HG02642 (cell line): ENCODE data around the gene ACKR4.
"Not testable (repeated sequence)": the region's sequence is repeated elsewhere in the genome, so short reads cannot be mapped to it uniquely, and the experiment has no call there.

Experiments
- ATAC-seq: cut with Tn5 transposase; IDR thresholded peaks from one replicate; pipeline ENCODE4 v1.9.1; 2021; ENCODE audit warnings: mild to moderate bottlenecking; ENCODE audit not compliant: unreplicated experiment, poor library complexity

ACKR4 gene

GRCh38 chr3:132596816-132597433 lies at the start of gene ACKR4:
Gene ACKR4, plus strand, starts transcription at chr3:132597270. Its CDS starts 3,128 bp downstream, at chr3:132600398.
- ATAC-seq, result no peak

- ATAC-seq, result no peak
Measured at GRCh38 chr3:132549169-132549568, 47.9 kb upstream of the ACKR4 start.

- ATAC-seq, result peak; percentile 74
Measured at GRCh38 chr3:132549890-132550578, 47.0 kb upstream of the ACKR4 start.

- no peak for ATAC-seq
Measured at GRCh38 chr3:132550579-132551305, 46.3 kb upstream of the ACKR4 start.

- no peak for ATAC-seq
Measured at GRCh38 chr3:132553826-132554225, 43.2 kb upstream of the ACKR4 start.

- no peak for ATAC-seq
Measured at GRCh38 chr3:132554437-132554836, 42.6 kb upstream of the ACKR4 start.

GRCh38 chr3:132555306-132556035 lies 41.6 kb upstream of the ACKR4 start:
- ATAC-seq, result no peak

- ATAC-seq, result not testable (repeated sequence)
Measured at GRCh38 chr3:132556036-132556386, 41.1 kb upstream of the ACKR4 start.

GRCh38 chr3:132556508-132557159 lies 40.4 kb upstream of the ACKR4 start:
- ATAC-seq, result no peak

- no peak for ATAC-seq
Measured at GRCh38 chr3:132561003-132561402, 36.1 kb upstream of the ACKR4 start.

- ATAC-seq, result no peak
Measured at GRCh38 chr3:132563420-132564069, 33.5 kb upstream of the ACKR4 start.

GRCh38 chr3:132564070-132564465 lies 33.0 kb upstream of the ACKR4 start:
- ATAC-seq, result no peak

GRCh38 chr3:132568422-132568821 lies 28.6 kb upstream of the ACKR4 start:
- no peak for ATAC-seq

- no peak for ATAC-seq
Measured at GRCh38 chr3:132569153-132569552, 27.9 kb upstream of the ACKR4 start.

- no peak for ATAC-seq
Measured at GRCh38 chr3:132569580-132569979, 27.5 kb upstream of the ACKR4 start.

- ATAC-seq, result no peak
Measured at GRCh38 chr3:132570016-132570415, 27.1 kb upstream of the ACKR4 start.

- no peak for ATAC-seq
Measured at GRCh38 chr3:132573797-132574211, 23.3 kb upstream of the ACKR4 start.

- no peak for ATAC-seq
Measured at GRCh38 chr3:132587401-132587800, 9.7 kb upstream of the ACKR4 start.

GRCh38 chr3:132592216-132592615 lies 4.9 kb upstream of the ACKR4 start:
- no peak for ATAC-seq
